Cortex of kidney (tissue), 1 donor: ENCODE data around the gene CSNK1G3.

Experiments used
- DNase-seq: peaks from one replicate; lab custom pipeline; 2025; lab: John Stamatoyannopoulos, UW

The CSNK1G3 gene

DNA sequence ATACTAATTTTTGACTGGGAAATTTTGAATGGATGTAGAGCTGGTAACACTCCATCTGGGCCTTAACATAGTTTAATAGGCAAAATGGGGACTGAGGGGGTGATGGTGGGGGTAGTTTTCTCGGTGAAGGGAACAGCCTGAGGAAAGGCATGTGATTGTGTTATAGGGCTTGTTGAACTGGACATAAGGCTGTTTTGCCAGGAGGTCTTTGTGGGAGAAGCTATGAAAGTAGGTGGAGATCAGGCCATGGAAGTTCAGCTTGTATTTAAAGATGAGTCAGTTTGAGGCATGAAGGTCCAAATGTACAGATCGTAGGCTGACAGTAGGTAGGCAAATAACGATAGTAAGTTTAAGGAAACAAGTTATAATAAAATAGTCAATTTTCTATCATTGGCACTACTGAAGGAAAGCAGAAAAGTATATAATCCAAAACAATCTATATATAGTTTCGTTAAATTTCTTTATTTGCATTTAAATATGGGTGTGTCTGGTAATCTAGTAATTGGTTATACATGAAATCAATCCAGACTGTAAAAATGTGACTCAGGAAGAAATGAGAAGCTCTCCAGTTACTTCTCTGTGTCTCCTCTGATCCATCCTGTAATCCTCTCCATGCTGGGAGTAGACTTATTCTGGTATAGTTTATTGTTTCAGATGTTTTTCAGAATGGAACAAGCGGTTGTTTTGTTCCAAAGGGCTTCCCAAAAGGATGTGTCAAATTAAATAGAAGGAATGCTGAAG lies 2.8 kb downstream of the CSNK1G3 start:
- no peak for DNase-seq

DNA sequence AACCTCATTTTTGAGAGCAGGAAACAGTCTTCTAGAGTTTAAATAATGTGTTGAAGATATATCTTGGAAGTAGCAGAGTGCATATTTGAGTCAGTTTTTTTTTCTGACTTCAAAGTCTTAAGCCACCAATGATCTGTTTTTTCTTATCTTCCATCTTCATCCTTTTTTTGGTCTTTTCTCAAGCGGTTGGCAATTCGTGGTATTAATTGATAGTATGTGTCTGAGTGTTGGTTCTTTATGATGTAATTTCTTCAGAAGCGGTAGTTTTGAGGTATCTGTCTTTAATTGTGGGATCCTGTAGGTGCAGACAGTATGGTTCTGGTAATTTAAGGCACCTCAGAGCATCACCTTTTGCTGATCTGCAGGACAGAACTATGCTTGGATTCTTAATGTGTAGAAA lies 3.9 kb downstream of the CSNK1G3 start:
- DNase-seq: no peak

DNA sequence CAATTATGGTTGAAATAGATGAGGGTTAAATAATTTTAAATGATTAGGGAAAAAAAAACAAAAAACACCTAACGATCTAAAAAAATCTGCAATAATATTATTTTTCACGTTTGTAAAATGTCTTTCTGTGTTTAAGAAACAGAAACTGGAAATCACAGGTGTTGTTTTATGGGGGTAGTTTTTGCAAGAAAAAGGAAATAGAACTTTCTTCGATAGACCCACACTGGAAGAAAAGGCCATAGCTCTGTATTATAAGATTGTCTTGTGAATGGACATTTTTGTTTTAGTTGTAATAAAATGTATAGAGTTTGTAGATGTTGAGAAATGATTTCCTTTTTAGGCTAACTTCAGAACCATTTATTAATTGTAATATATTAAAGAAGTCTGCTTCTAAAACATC lies 5.5 kb downstream of the CSNK1G3 start:
- DNase-seq: no peak

DNA sequence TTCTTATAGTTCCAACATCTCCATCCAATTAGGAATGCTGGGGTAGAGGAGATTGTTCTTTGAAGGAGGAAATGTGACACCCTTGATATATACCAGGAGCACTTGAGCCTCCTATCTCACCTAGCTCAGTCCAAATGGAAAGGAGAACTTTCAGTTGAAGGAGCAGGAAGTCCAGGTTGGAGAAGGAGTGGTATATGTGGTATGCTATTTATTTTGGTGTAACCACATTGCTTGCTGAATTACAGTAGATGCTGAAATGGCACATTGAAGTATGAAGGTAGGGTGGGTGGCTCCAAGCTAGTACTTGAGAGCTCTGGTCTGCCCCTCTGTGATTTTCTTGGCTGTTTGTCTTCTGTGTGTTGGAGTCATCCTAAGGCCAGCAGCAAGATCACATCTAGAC lies 6.1 kb downstream of the CSNK1G3 start:
- DNase-seq: no peak

DNA sequence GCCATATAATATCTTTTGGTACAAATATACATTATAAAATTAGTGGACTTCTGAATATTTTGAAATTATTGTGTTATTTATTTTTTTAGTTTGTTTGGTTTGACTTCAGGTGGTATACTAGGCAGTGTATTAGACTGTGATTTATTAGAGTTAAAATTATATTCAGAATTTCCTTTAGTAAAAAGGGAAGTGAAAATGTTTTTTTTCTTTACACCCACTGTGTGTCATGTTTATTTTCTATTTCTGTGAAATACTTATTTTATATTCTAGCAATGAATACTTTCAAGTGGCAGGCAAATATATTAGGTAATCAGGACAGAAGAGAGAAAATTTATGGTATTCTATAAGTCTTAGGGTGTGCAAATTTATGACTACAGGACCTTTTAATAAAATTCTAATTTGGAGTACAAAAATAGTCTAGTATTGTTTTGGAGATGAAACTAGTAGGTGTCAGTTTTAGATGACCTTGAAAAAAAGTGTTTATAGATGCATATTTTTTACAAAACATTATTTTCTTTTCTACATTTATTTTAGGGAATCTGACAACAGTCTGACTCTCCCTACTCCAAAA lies 8.8 kb downstream of the CSNK1G3 start:
- no peak for DNase-seq

DNA sequence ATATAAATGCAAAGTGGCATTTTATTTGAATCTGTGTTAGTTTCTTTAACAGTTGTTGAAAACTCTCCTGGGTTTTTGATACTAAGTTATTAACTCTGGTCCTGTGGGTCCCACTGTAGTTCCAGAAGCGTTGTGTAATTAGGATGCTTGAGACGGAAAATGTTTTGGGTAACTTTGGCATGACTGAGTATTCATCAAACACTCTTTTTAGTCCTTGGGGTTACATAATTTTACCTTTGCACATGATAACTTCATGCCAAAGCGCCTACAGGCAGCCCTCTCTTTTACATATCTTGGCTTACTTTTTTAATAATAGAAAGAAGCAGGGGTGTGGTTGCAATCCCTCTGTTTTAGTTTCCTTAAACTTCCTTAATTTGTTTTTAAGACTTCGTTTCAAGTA lies 12.2 kb downstream of the CSNK1G3 start:
- no peak for DNase-seq

DNA sequence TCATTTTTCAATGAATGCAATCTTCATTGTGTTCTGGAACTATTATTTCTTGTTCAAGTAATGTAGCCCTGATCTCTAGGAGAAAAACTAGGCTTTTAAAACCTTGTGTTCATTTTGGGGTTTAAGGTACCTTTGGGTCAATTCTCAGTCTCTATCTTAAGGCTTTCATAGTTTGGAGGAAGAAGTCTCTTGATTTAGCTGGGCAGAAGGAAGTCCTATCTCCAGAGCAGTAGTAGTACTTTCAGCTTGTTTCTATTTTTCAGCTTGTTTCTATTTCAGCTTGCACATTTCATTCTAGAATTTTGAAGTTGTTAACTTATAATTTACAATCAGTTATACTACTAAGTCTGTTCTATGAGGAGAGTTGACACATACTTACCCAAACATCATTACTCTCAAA lies 15.2 kb downstream of the CSNK1G3 start:
- no peak for DNase-seq

DNA sequence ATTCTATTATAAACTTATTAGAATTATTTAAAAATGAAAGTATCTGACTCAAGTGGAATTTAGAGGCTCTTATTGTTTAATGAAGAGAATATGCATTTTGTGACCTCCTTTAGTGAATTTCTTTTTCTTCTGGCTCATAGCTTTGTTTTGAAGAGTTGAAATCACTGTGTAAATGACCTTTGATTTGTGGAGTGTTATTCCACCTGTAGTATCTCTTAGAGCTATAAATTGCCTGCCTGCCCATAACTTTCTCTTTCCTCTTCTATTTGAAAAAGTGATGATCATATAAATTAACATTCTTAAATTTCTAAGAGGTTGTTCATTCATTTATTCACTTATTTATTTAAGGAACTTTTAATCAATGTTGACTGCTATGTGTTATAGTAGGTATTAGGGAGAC lies 16.1 kb downstream of the CSNK1G3 start:
- DNase-seq: no peak

DNA sequence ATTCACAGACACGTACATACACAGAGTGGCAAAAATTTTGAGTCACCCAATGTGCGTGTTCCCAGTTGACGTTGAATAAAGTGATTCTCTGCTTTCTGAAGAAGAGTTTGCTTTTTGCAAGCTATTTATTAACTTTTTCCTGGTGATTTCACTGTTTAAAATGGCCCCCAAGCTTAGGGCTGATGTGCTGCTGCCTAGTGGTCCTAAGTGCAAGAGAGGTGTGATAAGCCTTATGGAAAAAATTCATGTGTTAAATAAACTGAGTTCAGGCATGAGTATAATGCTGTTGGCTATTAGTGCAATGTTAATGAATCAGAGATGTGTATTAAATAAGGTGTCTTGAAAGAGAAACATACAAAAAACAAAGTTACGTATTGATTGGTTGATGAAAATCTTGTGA lies 16.9 kb downstream of the CSNK1G3 start:
- no peak for DNase-seq

DNA sequence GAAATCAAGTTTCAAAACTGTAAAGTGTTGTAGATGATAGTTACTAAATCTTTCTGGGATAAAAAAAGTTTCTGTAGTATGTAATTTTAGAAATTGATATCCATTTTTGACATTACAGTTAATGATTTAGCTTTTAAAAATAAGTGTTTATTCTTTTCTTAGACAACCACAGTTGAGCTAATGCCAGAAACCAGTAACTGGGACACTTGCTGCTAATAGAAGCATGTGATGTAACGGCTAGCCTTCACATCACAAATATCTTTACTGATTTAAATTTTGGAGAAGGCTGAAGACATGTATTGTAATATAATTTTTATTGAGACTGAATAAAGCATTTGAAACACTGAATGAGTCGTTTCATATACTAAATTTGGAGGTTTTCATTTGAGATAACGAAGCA lies 18.8 kb downstream of the CSNK1G3 start:
- DNase-seq: no peak

DNA sequence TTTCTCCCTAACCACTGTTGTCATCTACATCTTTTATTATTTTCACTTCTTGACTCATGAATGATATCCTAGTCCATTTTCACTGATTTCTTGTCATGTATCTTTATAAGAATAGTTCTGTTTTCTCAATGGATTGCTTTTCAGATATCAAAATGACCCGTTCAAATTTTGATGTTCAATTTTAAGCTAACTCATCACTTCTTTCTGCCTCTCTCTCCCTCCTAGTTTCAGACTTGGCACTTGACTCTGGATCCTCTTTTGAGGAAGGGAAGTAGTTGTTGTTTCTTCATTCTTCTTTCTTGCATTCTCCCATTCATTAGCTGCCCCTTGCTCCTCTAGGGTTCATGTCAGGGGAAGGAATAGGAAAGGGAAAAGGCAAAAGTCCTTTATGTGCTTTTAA lies 23.7 kb downstream of the CSNK1G3 start:
- no peak for DNase-seq

DNA sequence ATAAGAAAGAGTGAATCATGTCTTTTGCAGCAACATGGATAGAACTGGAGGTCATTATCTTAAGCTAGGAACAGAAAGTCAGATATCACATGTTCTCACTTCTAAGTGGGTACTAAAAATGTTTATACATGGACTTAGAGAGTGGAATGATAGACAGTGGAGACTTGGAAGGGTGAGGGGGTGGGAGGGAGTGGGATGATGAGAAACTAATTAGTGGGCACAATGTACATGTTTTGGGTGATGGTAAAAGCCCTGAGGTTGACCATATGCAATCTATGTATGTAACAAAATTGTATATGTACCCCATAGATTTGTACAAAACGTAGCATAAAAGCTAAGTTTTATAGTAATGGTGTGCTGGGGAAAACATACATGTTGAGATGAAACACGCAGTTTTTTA lies 25.3 kb downstream of the CSNK1G3 start:
- no peak for DNase-seq

DNA sequence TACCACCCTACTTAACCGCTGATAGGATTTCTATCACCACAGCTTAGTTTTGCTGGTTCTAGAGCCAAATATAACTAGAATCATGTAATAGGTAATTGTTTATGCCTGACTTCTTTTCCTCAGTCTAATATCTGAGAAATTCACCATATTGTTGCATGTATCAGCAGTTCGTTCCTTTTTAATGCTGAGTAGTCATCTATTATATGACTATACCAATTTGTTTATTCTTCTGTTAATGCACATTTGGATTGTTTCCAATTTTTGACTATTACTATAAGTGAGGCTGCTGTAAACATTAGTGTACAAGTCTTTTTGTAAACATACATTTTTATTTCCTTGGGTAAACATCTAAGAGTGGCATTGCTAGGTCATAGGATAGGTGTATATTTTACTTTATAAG lies 25.9 kb downstream of the CSNK1G3 start:
- DNase-seq: no peak

DNA sequence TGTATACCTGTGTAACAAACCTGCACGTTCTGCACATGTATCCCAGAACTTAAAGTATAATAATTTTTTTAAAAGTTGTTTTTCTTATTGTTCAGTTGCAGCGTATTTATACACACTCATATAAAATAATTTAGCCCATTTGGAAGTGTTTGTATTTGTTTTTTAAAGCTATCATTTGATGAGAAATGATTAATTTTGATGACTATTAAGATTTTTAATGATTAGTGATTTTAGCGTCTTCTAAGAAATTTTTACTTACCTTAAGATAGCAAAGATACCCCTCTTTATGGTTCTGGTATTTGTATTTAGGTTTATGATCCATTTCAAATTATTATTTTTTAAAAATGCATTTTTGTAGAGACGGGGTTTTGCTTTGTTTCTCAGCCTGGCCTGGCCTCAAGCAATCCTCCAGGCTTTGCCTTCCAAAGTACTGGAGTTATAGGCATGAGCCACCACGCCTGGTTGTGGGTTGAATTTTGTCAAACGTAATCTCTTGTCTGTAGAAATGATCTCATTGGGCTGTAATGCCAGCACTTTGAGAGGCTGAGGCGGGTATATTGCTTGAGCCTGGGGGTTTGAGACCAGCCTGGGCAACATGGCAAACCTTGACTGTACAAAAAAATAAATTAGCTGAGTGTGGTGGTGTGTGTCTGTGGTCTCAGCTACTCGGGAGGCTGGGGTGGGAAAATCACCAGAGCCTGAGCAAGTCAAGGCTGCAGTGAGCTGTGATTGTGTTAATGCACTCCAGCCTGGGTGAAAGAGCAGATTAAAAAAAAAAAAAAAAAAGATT lies 26.9 kb downstream of the CSNK1G3 start:
- no peak for DNase-seq

DNA sequence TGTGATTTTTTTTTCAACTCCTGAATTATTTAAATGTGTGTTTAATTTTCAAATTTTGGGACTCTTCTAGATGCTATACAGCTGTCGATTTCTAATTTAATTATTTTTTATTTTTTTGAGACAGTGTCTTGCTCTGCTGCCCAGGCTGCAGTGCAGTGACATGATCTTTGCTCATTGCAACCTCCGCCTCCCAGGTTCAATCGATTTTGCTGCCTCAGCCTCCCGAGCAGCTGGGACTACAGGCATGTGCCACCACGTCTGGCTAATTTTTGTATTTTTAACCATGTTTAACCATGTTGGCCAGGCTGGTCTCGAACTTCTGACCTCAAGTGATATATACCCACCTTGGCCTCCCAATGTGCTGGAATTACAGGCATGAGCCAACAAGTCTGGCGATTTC lies 28.6 kb downstream of the CSNK1G3 start:
- DNase-seq: no peak

DNA sequence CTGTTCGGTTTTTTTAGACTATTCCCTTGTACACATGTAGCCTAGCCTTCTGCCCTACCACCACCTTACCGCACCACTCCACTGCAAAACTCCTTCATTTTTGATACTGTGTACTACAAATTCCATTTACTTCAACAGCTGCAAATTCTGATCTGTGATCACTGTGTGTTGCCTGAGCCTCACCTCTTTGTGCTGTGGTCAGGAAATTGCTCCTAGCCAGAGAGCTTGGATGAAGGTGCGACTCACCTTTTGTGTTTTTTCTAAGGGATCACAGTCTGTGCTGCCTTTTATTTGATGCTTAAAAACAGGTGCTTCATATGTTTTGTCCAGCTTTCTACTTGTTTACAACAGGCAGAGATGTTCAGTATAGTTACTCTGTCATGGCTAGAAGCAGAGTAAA lies 31.5 kb downstream of the CSNK1G3 start:
- DNase-seq: no peak

DNA sequence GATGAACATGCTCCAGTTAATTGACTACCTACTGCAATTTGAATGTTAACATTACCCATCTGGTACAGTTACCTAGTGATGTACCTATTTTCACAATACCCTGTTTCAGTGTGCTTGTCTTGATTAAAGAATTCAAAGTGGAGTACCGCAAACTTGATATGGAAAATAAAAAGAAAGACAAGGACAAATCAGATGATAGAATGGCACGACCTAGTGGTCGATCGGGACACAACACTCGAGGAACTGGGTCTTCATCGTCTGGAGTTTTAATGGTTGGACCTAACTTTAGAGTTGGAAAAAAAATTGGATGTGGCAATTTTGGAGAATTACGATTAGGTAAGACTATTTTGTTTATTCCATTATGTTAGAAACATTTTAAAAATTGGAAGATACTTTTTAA lies 33.5 kb downstream of the CSNK1G3 start:
- DNase-seq: no peak

DNA sequence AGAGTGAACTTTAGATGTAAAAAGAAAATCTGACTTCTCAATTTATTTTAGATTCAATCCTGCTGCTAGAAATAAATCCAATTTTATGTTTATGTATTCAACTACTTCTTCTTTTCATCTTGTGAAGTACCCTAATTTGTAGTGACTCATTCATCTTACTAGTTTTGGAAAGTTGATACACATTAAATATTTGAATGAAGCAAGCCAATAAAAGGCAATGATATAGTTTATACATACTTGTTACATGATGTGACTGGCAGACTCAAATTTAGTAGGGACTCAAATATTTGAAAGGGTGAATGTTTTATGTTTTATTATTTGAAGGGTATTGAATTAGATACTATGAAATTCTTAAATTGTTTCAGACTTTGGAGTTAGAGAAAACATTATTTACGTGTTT lies 34.7 kb downstream of the CSNK1G3 start:
- DNase-seq: no peak

DNA sequence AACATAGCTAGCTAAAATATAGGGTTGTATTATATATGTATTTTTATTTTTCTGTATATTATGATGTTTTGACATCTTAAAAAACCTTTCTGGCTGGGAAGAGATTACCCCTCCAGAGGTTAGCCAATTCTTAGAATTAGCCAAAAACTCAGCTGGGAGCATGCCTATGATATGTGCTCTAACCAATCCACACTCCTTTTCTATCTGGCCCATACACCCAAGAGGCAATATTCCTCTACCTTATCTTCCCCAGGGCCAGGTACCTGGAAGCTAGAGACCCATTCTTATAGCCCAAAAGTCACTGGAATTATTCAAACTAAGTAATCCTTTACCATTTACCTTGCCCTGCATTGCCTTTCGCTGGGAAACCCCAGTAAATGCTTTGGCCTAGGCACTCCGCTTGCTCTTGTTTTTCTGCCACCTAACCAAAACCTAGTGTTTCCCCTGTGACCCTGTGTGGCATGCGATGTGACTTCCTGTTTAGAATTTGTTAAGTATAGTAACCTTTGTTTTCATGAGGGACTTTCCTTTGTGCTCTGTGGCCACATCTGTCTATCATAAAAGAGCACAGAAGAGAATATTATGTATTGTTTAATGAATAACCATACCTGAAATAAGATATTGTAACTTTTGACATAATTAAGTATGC lies 37.4 kb downstream of the CSNK1G3 start:
- no peak for DNase-seq

DNA sequence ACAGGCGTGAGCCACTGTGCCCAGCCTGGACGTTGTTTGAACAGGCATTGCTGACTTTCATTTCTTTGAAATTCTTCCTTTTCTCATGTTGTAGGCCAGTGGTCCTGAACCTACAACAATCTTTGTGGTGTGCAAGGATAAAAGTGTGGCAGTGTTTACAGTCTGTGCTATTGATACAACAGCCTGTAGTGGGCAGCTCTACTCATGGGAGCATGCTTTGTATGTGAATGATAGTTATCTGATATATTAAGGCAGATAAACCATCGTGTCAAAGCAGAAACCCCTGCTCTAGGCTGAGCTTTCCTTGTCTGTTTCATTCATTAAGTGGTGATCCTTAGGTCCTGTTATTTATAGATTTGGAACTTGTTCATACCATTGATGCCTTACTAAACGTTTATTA lies 42.6 kb downstream of the CSNK1G3 start:
- DNase-seq: no peak

DNA sequence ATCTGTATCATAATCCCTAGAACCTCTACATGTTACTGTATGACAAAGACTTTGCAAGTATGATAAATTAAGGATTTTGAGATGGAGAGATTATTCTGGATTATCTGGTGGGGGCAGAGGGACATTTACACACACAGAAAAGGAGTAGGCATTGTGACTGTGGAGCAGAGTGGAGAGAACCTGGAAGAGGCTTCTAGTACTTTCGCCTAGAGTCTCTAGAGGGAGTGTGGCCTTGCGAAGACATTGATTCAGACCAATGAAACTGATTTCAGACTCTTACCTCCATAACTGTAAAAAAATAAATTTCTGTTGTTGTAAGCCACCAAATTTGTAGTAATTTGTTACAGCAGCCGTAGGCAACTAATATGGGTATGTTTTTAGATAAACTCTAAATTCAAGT lies 45.9 kb downstream of the CSNK1G3 start:
- no peak for DNase-seq

DNA sequence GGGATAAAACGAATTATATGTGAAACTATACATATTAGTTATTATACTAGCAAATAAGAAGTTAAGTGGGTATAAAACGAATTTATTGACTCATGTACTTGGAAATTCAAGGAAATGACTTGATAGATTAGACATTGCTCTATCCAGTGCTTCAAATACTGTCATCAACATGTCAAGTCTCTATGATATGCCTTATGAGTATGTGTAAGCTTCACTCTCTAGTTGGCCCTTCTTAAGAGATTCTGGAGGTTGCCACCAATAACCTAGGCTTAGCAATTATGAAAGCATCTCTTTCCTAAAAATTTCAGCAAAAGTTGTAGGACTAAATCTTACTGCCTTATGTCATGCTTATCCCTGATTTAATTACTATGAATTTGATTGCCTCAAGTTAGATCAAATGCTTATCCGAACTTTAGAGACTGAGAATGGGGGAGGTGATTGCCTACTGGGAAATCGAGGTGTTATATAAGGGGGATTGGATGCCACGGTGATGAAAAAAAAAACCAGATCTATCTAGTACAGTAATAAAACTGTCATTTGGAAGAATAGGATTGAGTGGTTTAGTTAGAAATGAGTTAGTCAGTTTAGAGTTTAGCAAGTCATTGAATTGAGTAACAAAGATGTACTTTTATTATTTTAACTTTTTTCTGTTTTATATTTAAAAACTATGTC lies 46.9 kb downstream of the CSNK1G3 start:
- no peak for DNase-seq
